Adipocyte (in vitro differentiated cells): ENCODE data around the gene FNDC10.
"Not testable (repeated sequence)": the region's sequence is repeated elsewhere in the genome, so short reads cannot be mapped to it uniquely, and the experiment has no call there.

ENCODE experiments used
- DNase-seq: peaks from one replicate; pipeline ENCODE4 v3.0.0-alpha.2; 2015; ENCODE audit warnings: low read depth
- H3K27me3 ChIP-seq: replicated peaks from 2 replicates; pipeline ENCODE4 v1.7.0; 2013; ENCODE audit warnings: mild to moderate bottlenecking, low read length, moderate library complexity; ENCODE audit not compliant: control insufficient read depth, insufficient read depth
- H3K36me3 ChIP-seq: 2 replicates; pipeline ENCODE4 v1.7.0; 2013; ENCODE audit warnings: low read length, mild to moderate bottlenecking, moderate library complexity; ENCODE audit not compliant: control insufficient read depth, insufficient read depth, severe bottlenecking
- H3K4me1 ChIP-seq: 2 replicates; pipeline ENCODE4 v1.7.0; 2013; ENCODE audit warnings: mild to moderate bottlenecking, low read length, moderate library complexity; ENCODE audit not compliant: control insufficient read depth, insufficient read depth
- H3K4me3 ChIP-seq: 2 replicates; pipeline ENCODE4 v1.7.0; 2013; ENCODE audit warnings: mild to moderate bottlenecking, low read length, moderate library complexity
- H3K9ac ChIP-seq: 2 replicates; pipeline ENCODE4 v1.7.0; 2013; ENCODE audit warnings: mild to moderate bottlenecking, low read length, moderate library complexity
- H3K9me3 ChIP-seq: 2 replicates; pipeline ENCODE4 v1.7.0; 2013; ENCODE audit warnings: mild to moderate bottlenecking, low read length, moderate library complexity; ENCODE audit not compliant: control insufficient read depth

The FNDC10 gene

GRCh38 chr1:1557688-1558087 is 42.2 kb downstream of the FNDC10 start:
- not testable (repeated sequence) for DNase-seq, H3K4me3 ChIP-seq, H3K9ac ChIP-seq, H3K9me3 ChIP-seq, H3K27me3 ChIP-seq
- peaks cover 25% of the 10 kb centered on the region for H3K36me3 ChIP-seq
- H3K4me1 ChIP-seq = peaks cover 17% of the 10 kb centered on the region

GRCh38 chr1:1556961-1557360 is 43.0 kb downstream of the FNDC10 start:
- not testable (repeated sequence) for H3K9me3 ChIP-seq, H3K4me3 ChIP-seq, H3K27me3 ChIP-seq, H3K9ac ChIP-seq, DNase-seq
- Histone ChIP-seq H3K36me3 (peaks cover 18% of the 10 kb centered on the region), H3K4me1 (peaks cover 25% of the 10 kb centered on the region)

- no peak for DNase-seq
These were observed 43.4 kb downstream of the FNDC10 start for GRCh38 chr1:1556505-1556904.

GRCh38 chr1:1554926-1555915 is 44.7 kb downstream of the FNDC10 start:
- no peaks in the 10 kb centered on the region for H3K27me3 ChIP-seq
- H3K9me3 ChIP-seq = no peaks in the 10 kb centered on the region
- peaks cover 3% of the 10 kb centered on the region for H3K36me3 ChIP-seq
- H3K9ac ChIP-seq = no peak overlapping the region
- H3K4me1 ChIP-seq = peaks cover 39% of the 10 kb centered on the region
- DNase-seq = peak; percentile 34
- no peak overlapping the region for H3K4me3 ChIP-seq

More at GRCh38 chr1:1556505-1556904, 43.4 kb downstream of the FNDC10 start:
- peaks cover 29% of the 10 kb centered on the region for H3K4me1 ChIP-seq
- peaks cover 14% of the 10 kb centered on the region for H3K36me3 ChIP-seq
- no peaks in the 10 kb centered on the region for H3K27me3 ChIP-seq
- H3K4me3 ChIP-seq = no peak overlapping the region
- H3K9ac ChIP-seq = no peak overlapping the region
- H3K9me3 ChIP-seq = no peaks in the 10 kb centered on the region

GRCh38 chr1:1554550-1554925 is 45.4 kb downstream of the FNDC10 start:
- H3K4me3 ChIP-seq = no peak overlapping the region
- H3K27me3 ChIP-seq = no peaks in the 10 kb centered on the region
- DNase-seq = no peak
- H3K9me3 ChIP-seq = no peaks in the 10 kb centered on the region
- no peak overlapping the region for H3K9ac ChIP-seq
- peaks cover 36% of the 10 kb centered on the region for H3K4me1 ChIP-seq
- peaks cover 3% of the 10 kb centered on the region for H3K36me3 ChIP-seq

- DNase-seq = no peak
- H3K9me3 ChIP-seq = no peaks in the 10 kb centered on the region
- H3K4me3 ChIP-seq = no peak overlapping the region
- peak overlapping the region; percentile 2 for H3K9ac ChIP-seq
- H3K36me3 ChIP-seq = peaks cover 3% of the 10 kb centered on the region
- H3K27me3 ChIP-seq = no peaks in the 10 kb centered on the region
- peaks cover 36% of the 10 kb centered on the region for H3K4me1 ChIP-seq
These were observed 46.0 kb downstream of the FNDC10 start for GRCh38 chr1:1553821-1554494.

GRCh38 chr1:1552263-1552639 is 47.7 kb downstream of the FNDC10 start:
- Histone ChIP-seq H3K9ac (peak overlapping the region; percentile 72), H3K4me3 (no peak overlapping the region), H3K36me3 (peaks cover 3% of the 10 kb centered on the region), H3K27me3 (no peaks in the 10 kb centered on the region), H3K4me1 (peaks cover 36% of the 10 kb centered on the region), H3K9me3 (no peaks in the 10 kb centered on the region)
- no peak for DNase-seq

- H3K36me3 ChIP-seq = peaks cover under 1% of the 10 kb centered on the region
- no peaks in the 10 kb centered on the region for H3K27me3 ChIP-seq
- no peak overlapping the region for H3K4me3 ChIP-seq
- H3K9ac ChIP-seq = peak overlapping the region; percentile 72
- no peak for DNase-seq
- peaks cover 36% of the 10 kb centered on the region for H3K4me1 ChIP-seq
- no peaks in the 10 kb centered on the region for H3K9me3 ChIP-seq
These were observed 48.2 kb downstream of the FNDC10 start for GRCh38 chr1:1551524-1552262.

GRCh38 chr1:1550591-1551432 is 49.1 kb downstream of the FNDC10 start:
- no peaks in the 10 kb centered on the region for H3K9me3 ChIP-seq
- no peak overlapping the region for H3K4me3 ChIP-seq
- peak overlapping the region; percentile 72 for H3K9ac ChIP-seq
- peaks cover 36% of the 10 kb centered on the region for H3K4me1 ChIP-seq
- no peak for DNase-seq
- peaks cover 3% of the 10 kb centered on the region for H3K36me3 ChIP-seq
- H3K27me3 ChIP-seq = no peaks in the 10 kb centered on the region

- Histone ChIP-seq H3K4me3 (no peak overlapping the region), H3K9ac (peak overlapping the region; percentile 72), H3K27me3 (no peaks in the 10 kb centered on the region), H3K36me3 (peaks cover 3% of the 10 kb centered on the region), H3K4me1 (peaks cover 36% of the 10 kb centered on the region), H3K9me3 (no peaks in the 10 kb centered on the region)
- no peak for DNase-seq
These were observed 49.8 kb downstream of the FNDC10 start for GRCh38 chr1:1550087-1550486.
